HG03196 (cell line): ENCODE results near the gene RTKN2.
"Not testable (repeated sequence)": the region's sequence is repeated elsewhere in the genome, so short reads cannot be mapped to it uniquely, and the experiment has no call there.

Experiments used
- ATAC-seq: cut with Tn5 transposase; IDR thresholded peaks from one replicate; pipeline ENCODE4 v1.9.1; 2021; ENCODE audit not compliant: unreplicated experiment

Gene RTKN2

DNA sequence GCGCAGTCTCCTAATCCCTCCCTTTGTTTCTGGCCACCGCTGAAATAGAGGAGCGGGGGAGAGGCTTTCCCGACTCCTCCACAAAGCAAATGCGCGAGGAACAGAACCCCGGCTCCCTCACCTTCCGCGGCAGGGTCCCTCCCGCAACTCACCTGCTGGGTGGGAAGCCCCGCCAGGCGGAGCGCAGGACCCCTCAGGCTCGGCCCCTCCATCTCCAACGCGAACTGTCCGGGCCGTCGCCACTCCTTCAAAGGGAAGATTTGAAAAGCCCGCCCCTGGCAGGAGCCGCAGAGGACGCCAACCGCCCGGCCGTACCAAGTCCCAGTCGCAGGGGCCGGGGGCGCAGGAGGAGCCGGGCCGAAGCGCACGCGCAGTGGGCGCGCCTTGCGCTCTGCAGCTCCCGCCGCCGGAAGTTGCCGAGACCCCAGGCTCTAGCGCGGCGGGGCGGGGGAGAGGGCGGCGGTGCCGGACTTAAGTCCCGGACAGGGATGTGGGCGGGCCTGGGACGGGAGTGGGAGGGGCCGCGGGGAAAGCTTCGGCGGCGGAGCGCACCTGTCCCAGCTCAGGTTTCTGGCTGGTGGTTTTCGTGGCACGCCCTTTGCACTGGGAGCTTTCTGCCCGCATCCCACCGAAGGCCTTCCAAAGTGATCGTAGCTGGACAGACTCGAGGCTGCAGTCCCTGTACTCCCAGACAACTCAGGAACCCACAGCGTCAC lies at the start of gene RTKN2:
TSS of gene RTKN2 (minus strand) at position 446 of the 716 bp plus-strand sequence. CDS start at position 212, 234 bp downstream.
- ATAC-seq, result peak; percentile 54

DNA sequence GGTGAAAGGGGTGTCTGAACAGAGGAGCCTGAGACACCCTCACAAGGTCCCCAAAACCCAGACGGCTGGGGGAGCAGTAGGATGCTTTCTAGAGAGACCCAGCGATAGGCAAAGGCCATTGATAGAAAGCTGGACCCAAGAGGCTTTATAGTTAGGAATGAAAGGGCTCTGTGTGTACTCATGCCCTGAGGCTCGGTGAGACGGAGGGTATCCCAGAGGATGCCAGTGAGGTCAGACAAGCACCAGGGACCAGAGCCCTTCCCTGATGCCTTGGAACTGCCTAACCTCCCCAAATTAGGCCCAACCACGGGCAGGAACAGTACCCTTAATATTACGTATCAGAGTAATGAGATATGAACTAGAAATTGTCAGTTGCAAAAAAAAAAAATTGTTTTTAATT lies 48.6 kb upstream of the RTKN2 start:
- ATAC-seq, result no peak

GRCh38 chr10:62309254-62309653 lies 40.6 kb upstream of the RTKN2 start:
- ATAC-seq, result no peak

- ATAC-seq, result no peak
Measured at GRCh38 chr10:62308101-62308500, 39.5 kb upstream of the RTKN2 start.

- no peak for ATAC-seq
Measured at GRCh38 chr10:62307635-62308034, 39.0 kb upstream of the RTKN2 start.

DNA sequence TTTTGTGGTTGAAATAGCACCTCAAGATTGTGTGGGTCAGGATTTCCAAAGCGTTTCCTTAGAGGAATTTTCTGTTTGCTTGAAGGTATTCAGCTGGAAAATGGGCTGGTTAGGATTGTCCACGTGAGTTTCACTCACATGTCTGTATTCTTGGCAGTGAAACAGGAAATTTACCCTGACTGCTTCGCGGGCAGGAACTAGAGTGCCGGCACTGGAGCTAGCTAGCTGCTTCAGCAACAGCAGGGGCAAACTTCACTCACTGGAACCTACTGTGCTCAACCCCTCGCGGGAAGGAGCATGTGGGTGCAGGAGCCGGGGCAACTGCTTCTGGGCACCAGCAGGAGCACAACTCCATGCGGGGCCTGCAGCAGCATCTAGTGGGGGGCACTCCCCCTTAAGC lies 38.0 kb upstream of the RTKN2 start:
- no peak for ATAC-seq

- ATAC-seq, result no peak
Measured at GRCh38 chr10:62305813-62306212, 37.2 kb upstream of the RTKN2 start.

- ATAC-seq, result no peak
Measured at GRCh38 chr10:62303922-62304321, 35.3 kb upstream of the RTKN2 start.

DNA sequence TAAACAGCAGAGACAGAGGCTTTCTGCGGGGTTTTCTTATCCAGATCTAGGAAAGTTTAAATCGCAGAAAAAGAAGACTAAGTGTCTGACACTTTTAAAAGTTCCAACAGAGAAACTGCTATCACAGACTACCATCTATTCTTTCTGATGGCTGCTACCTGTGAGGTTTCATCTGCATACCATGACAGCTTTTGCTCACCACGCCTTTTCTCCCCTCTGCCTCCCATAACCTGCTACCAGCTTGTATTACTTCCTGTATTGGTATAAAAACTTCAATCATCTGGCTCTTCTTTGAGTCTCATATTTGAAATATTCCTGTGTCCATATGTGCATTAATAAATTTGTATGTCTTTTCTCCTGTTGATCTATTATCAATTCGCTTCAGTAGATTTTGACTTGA lies 34.1 kb upstream of the RTKN2 start:
- ATAC-seq, result no peak

DNA sequence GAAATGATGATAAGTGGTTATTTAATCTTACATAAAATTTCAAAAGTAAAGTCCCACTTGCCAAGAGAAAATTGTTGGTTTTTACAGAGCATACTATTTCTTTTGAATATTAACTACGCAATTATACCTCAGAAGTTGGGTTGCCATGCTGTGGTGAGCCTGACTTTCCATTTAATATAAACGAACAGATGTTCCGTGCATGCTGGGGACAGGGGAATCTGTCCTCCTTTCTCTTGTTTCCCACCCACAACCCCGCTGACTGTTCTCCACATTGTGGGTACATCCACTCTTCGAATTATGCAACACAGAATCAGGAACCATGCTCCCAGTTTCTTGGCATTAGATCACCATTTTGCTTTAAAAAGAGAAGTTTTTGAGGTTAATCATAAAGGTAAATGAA lies 29.2 kb upstream of the RTKN2 start:
- no peak for ATAC-seq

DNA sequence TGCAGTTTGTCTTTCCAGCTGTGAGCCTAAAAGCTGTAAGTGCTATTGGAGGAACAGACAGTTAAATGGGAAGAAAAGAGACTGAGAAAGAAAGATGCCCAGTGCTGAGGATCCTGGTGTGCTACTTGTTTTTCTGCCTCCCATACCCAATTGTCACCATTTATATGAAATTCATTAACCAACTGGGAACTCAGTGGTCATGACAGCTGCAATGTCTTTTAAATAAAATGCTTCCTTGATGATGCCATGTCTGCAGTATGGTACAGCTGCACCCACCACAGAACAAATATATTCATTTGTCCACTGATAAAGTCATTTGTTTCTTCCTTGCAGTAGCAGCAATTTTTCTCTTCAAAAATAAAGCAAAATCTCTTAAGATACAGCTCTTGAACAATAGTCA lies 15.6 kb upstream of the RTKN2 start:
- no peak for ATAC-seq

DNA sequence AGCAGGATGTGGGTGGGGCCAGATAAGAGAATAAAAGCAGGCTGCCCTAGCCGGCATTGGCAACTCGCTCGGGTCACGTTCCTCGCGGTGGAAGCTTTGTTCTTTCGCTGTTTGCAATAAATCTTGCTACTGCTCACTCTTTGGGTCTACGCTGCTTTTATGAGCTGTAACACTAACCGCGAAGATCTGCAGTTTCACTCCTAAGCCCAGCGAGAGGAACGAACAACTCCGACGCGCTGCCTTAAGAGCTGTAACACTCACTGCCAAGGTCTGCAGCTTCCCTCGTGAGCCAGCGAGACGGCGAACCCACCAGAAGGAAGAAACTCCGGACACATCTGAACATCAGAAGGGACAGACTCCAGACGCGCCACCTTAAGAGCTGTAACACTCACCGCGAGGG lies 12.7 kb upstream of the RTKN2 start:
- not testable (repeated sequence) for ATAC-seq

- not testable (repeated sequence) for ATAC-seq
Measured at GRCh38 chr10:62280392-62280791, 11.7 kb upstream of the RTKN2 start.

DNA sequence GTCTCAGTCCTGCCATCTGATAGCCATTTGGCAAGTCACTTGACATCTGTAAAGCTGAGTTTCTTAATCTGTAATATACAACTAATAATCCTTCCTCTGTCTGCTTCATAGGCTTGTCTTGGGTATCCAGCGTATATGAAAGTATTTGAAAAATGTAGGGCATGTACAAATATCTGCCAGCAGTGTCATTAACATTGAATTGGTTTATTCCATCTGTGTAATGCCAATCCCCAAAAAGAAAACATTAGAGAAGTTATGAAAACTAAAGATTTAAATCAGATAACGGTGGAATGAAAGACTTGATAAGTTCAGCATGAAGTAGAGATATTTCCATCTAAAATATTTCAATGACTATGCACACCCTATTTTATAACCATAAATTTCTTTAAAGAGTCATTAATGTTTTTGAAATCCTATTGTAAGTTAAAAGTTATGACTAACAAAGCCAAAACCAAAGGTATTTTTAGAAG lies 9.8 kb upstream of the RTKN2 start:
- no peak for ATAC-seq

- no peak for ATAC-seq
Measured at GRCh38 chr10:62277971-62278370, 9.3 kb upstream of the RTKN2 start.

DNA sequence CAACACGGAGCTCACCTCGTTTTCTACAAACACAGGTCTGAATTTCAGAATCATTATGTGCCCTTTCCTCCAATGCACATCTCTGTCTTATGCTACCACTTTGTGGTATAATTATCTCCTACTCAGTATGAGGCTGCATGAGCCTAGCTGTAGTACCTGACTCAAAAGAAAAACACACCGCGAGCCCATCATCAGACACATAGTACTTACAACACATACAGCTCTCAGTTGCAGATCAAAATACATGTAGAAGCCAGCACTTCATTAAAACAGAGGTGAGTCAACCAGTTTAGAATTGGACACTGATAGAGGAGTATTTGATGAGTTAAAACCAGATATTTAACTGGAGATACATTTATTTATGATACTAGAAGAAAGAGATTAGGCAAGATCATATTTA lies 1.4 kb upstream of the RTKN2 start:
- ATAC-seq, result no peak

GRCh38 chr10:62268027-62268398 lies 631 bp downstream of the RTKN2 start:
- ATAC-seq, result no peak

- no peak for ATAC-seq
Measured at GRCh38 chr10:62266611-62267010, 2.0 kb downstream of the RTKN2 start.

DNA sequence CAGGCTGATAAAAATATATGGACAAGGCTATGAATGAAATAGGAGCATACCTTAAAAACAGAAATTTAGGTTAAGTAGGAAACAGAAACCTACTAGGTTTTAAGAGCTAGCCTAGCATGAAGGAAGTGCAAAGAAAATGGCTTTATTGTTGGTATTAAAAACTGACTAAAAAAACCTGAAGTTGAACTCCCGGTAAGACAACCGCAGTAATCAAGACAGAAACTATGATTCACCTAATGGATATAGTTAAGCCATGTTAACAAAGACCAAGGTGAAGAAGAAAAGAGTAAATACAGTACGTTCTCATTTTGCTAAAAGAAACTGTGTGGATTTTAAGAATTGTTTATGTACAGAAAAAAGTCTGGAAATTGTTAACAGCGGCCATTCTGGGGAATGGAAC lies 2.5 kb downstream of the RTKN2 start:
- no peak for ATAC-seq

DNA sequence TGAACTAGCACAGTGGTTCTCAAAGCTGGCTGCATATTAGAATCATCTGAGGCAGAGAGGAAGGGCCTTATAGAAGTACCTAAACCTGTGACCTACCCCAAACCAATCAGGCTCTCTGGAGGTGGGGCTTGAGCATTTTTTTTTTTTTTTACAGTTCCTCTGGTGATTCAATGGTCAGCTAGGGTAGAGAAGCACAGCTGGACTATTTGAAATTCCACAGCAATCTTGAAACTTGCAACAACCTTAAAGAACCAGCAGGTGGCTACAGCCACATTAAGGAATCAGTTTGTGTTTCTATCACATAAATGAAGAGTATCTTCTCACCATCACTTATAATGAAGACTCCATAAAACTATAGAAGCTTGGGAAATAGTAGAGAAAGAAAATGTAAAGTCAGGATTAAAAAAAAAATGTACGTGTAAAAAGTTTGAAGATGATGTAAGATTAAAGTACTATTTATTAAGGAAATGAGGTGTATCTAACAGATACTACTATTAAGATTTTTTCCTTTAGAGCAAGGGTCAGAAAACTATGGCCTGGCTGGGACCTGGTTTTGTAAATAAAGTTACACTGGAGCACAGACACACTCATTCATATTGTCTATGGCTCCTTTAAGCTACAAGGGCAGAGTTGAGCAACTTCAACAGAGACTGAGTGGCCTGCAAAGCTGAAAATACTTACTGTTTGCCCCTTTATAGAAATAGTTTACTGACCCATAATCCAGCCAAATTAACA lies 3.8 kb downstream of the RTKN2 start:
- peak; percentile 60 for ATAC-seq

GRCh38 chr10:62264126-62264525 lies 4.5 kb downstream of the RTKN2 start:
- no peak for ATAC-seq

DNA sequence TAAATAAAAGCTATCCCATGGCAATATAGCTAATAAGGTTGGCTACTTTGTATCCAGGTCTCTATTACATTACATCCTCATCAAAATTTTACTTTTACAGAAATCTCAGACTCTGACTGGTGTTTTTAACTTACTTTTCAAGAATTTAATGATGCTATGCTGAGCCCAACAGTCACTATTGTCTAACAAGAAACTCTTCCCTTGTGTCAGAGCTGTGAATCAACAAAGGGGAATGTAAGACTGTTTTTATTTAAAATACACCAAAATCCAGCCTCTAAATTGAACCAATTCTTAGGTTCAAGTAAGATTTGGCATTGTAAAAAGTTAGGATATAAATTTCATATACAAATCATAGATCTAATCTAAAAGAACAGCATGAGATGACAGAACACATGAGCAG lies 7.0 kb downstream of the RTKN2 start:
- ATAC-seq, result no peak

DNA sequence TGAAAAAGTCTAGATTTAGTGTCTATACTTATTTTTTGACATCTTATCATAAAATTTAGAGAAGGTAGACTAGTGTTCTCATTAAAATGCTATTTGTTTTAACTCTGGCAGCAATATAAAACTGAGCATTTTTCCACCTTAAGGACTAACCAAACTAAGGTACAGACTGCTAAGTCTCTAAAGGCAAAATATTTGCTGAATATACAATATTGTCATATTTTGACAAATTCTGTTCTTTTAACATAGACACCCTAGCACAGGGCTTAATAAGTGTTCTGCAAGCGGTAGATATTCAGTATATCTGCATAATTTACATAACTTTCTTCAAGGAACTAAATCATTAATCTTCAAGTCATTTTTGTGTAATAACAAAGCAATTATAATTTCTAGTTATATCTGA lies 8.6 kb downstream of the RTKN2 start:
- ATAC-seq, result no peak
